B cell (primary cell): ENCODE data around the gene DISP3.

Experiments
- CTCF ChIP-seq: fragments of 200-600 bp; IDR thresholded peaks from one replicate; pipeline ENCODE4 v1.8.0; 2022; ENCODE audit warnings: antibody characterized with exemption, mild to moderate bottlenecking
- EZH2 ChIP-seq: IDR thresholded peaks from 2 replicates; pipeline ENCODE4 v1.6.1; 2012; ENCODE audit warnings: borderline replicate concordance, low read depth, mild to moderate bottlenecking, moderate library complexity, low read length; ENCODE audit not compliant: insufficient read depth, poor library complexity, severe bottlenecking

GRCh38 chr1:11486231-11487009, 7.5 kb downstream of the DISP3 start:
- TF ChIP-seq CTCF (no peak), EZH2 (no peak)
